ENCODE measurements around the gene MATN1. TPM values are rescaled to one million over a fixed set of nuclear protein-coding genes. Genes with fewer than 3 reads are reported as not detected.

The MATN1 gene
- total and polyA plus RNA-seq, 2 of the 4 experiments (the other 2 are of a cell fraction), result 0.27 TPM; not detected in 1

DNA sequence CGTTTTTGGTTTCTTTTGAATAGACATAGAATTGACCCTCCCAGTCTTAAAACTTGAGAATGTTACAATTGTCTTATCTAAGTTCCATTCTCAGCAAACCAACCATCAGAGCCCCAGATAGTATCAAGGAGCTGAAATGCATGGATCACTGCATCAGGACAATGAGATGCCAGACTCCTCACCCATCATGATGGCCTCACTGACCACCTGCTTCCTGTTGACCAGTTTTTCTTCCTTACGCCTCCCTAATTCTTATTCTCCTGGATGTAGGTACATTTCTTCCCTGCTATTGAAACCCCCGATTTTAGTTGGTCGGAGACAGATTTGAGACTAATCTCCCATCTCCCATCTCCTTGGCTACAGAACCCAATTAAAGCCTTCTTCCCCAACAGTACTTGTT is 17.7 kb downstream of the MATN1 start:
- H3K27me3 ChIP-seq (ENCODE audit: control insufficient read depth, insufficient read depth, low read length), result peaks cover 27% of the 10 kb centered on the region
- no peak overlapping the region for H2BK20ac ChIP-seq (ENCODE audit: low read depth, low read length)
- ATAC-seq (ENCODE audit: low read depth), result no peak
- H3K9me1 ChIP-seq (ENCODE audit: insufficient read depth, low read length), result peaks cover 2% of the 10 kb centered on the region; the same call in 1 of the 2 replicates
- no peaks in the 10 kb centered on the region for H4K20me1 ChIP-seq (ENCODE audit: insufficient read depth, low read length)
- no peak overlapping the region for H3K9ac ChIP-seq (ENCODE audit: low read depth, low read length)
- H3K27ac ChIP-seq (ENCODE audit: insufficient read depth, low read length), result no peak overlapping the region
- H3K23ac ChIP-seq (ENCODE audit: low read depth, low read length), result no peak overlapping the region
- no peak overlapping the region for H3K4me2 ChIP-seq (ENCODE audit: low read depth, low read length)
- BruUV-seq (replicated peaks), result no TSS peak
- H2AFZ ChIP-seq (replicated peaks; ENCODE audit: low read length, poor library complexity), result no peak overlapping the region
- H4K5ac ChIP-seq (ENCODE audit: low read depth, low read length), result no peak overlapping the region
- no peak overlapping the region for H2BK15ac ChIP-seq (ENCODE audit: low read depth, low read length)
- in situ Hi-C loops (cut with MboI; ENCODE audit: low sequenced_read_pairs), result loop anchor here (10.0 kb wide), 2 partner anchors 1001 to 1811 kb away; no protein-coding TSS in a partner anchor
- no peak overlapping the region for H2AK9ac ChIP-seq (replicated peaks; ENCODE audit: low read depth, low read length, poor library complexity)
- no peak overlapping the region for H3K14ac ChIP-seq (replicated peaks; ENCODE audit: low read depth, low read length)
- no peaks in the 10 kb centered on the region for H3K9me3 ChIP-seq (ENCODE audit: control insufficient read depth, insufficient read depth, low read length)
- no peak overlapping the region for H3K18ac ChIP-seq (ENCODE audit: low read depth, low read length)
- H3K79me1 ChIP-seq (ENCODE audit: low read depth in 1 of 2, low read length in 2 of 2), result no peaks in the 10 kb centered on the region
- WGBS, 2 experiments (ENCODE audit: extremely low coverage in 2 of 2, insufficient read length in 1 of 2), result 86% methylated on average over 1 of the region's 4 CpGs; no CpG with 5 or more reads in 1 of the 2 experiments
- no peak overlapping the region for H3K4ac ChIP-seq (ENCODE audit: low read depth, low read length)
- TF ChIP-seq, protein P1, sequence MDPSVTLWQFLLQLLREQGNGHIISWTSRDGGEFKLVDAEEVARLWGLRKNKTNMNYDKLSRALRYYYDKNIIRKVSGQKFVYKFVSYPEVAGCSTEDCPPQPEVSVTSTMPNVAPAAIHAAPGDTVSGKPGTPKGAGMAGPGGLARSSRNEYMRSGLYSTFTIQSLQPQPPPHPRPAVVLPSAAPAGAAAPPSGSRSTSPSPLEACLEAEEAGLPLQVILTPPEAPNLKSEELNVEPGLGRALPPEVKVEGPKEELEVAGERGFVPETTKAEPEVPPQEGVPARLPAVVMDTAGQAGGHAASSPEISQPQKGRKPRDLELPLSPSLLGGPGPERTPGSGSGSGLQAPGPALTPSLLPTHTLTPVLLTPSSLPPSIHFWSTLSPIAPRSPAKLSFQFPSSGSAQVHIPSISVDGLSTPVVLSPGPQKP (IDR thresholded peaks at IDR 0.05; ENCODE audit: borderline replicate concordance, low read depth, low read length), result no peak
- TF ChIP-seq, protein P2, sequence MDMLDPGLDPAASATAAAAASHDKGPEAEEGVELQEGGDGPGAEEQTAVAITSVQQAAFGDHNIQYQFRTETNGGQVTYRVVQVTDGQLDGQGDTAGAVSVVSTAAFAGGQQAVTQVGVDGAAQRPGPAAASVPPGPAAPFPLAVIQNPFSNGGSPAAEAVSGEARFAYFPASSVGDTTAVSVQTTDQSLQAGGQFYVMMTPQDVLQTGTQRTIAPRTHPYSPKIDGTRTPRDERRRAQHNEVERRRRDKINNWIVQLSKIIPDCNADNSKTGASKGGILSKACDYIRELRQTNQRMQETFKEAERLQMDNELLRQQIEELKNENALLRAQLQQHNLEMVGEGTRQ (IDR thresholded peaks at IDR 0.05; ENCODE audit: low read depth, low read length), result no peak
- TF ChIP-seq NFE2L2 (IDR thresholded peaks at IDR 0.05; ENCODE audit: low read depth, low read length) (no peak), FOS (IDR thresholded peaks at IDR 0.05; ENCODE audit: low read depth, low read length) (no peak), RCOR1 (IDR thresholded peaks at IDR 0.05; ENCODE audit: insufficient replicate concordance, low read length) (no peak), BHLHE40 (IDR thresholded peaks at IDR 0.05; ENCODE audit: low read depth, low read length) (no peak), RAD21 (IDR thresholded peaks at IDR 0.05; ENCODE audit: low read length) (no peak), MAFK (IDR thresholded peaks at IDR 0.05; ENCODE audit: low read depth, low read length) (no peak), CTCF (conservative IDR thresholded peaks at IDR 0.05; ENCODE audit: low read depth, low read length) (no peak), RFX5 (IDR thresholded peaks at IDR 0.05; ENCODE audit: low read depth, low read length) (no peak), MXI1 (IDR thresholded peaks at IDR 0.05; ENCODE audit: borderline replicate concordance, low read depth, low read length) (no peak), CEBPB (IDR thresholded peaks at IDR 0.05; ENCODE audit: low read depth, low read length) (no peak), CHD1 (IDR thresholded peaks at IDR 0.05; ENCODE audit: low read depth, low read length) (no peak), SMC3 (IDR thresholded peaks at IDR 0.05; ENCODE audit: low read depth, low read length) (no peak), MAZ (IDR thresholded peaks at IDR 0.05; ENCODE audit: borderline replicate concordance, low read depth, low read length) (no peak), POLR2A (IDR thresholded peaks at IDR 0.05; ENCODE audit: low read depth, low read length) (no peak)
- no peak overlapping the region for H3K56ac ChIP-seq (ENCODE audit: extremely low read depth, insufficient read depth, low read length)
- no peak overlapping the region for H4K8ac ChIP-seq (ENCODE audit: low read depth in 2 of 2, low read length in 2 of 2)
- DNase-seq, result no peak
- H2BK120ac ChIP-seq (ENCODE audit: low read depth, low read length), result no peak overlapping the region
- H3K4me3 ChIP-seq (ENCODE audit: insufficient read depth, low read depth, low read length), result no peak overlapping the region
- dilution Hi-C loops (cut with HindIII; ENCODE audit: low sequenced_read_pairs, unreplicated experiment), result no loop called here
- CTCF ChIA-PET, result no interaction called here
- no peak overlapping the region for H2BK5ac ChIP-seq (ENCODE audit: low read depth, low read length, poor library complexity, severe bottlenecking)
- no peak overlapping the region for H2AK5ac ChIP-seq (ENCODE audit: low read depth, low read length)
- H3K36me3 ChIP-seq (ENCODE audit: control insufficient read depth, insufficient read depth, low read length), result no peaks in the 10 kb centered on the region
- H3K4me1 ChIP-seq (ENCODE audit: control insufficient read depth, insufficient read depth, low read length), result peaks cover 3% of the 10 kb centered on the region; the same call in 1 of the 2 replicates
- POLR2A ChIA-PET (ENCODE audit: unreplicated experiment), result no interaction called here
- intact Hi-C loops (cut with micrococcal nuclease), result loop anchor here (10.0 kb wide), 1 partner anchor 621 kb away; no protein-coding TSS in a partner anchor
- H4K91ac ChIP-seq (ENCODE audit: insufficient read depth, low read depth, low read length), result no peak overlapping the region

Measured in IMR-90 (cell line).